ENCODE measurements around the gene DRD2. TPM values are rescaled to one million over a fixed set of nuclear protein-coding genes. Genes with fewer than 3 reads are reported as not detected.

Gene DRD2
- total RNA-seq, 1 experiment from 2014 or later: 0.28 TPM

- no peaks in the 10 kb centered on the region for H3K4me1 Mint-ChIP-seq (ENCODE audit: insufficient read depth, unreplicated experiment)
- BruUV-seq (replicated peaks): no TSS peak
- no peaks in the 10 kb centered on the region for H3K36me3 Mint-ChIP-seq (ENCODE audit: insufficient read depth, unreplicated experiment)
- no peaks in the 10 kb centered on the region for H3K27me3 Mint-ChIP-seq (ENCODE audit: insufficient read depth, unreplicated experiment)
- H3K27ac Mint-ChIP-seq (ENCODE audit: low read depth, unreplicated experiment): no peak overlapping the region
- H3K4me3 Mint-ChIP-seq (ENCODE audit: unreplicated experiment): no peak overlapping the region
- TF ChIP-seq CTCF (IDR thresholded peaks at IDR 0.05; ENCODE audit: unreplicated experiment): no peak
- ChIA-PET CTCF (interaction anchor here (1.3 kb wide), 1 partner anchor 113 kb away, joined by 3 read pairs; no protein-coding TSS in a partner anchor), POLR2A (no interaction called here)
- DNase-seq (ENCODE audit: unreplicated experiment): no peak
- H3K9me3 Mint-ChIP-seq (ENCODE audit: unreplicated experiment): no peaks in the 10 kb centered on the region
- intact Hi-C loops (cut with micrococcal nuclease): no loop called here
These were observed 55.7 kb downstream of the DRD2 start for GRCh38 chr11:113419454-113420003.

GRCh38 chr11:113417428-113417827 lies 57.8 kb downstream of the DRD2 start:
- intact Hi-C loops (cut with micrococcal nuclease): no loop called here
- Mint-ChIP-seq H3K9me3 (ENCODE audit: unreplicated experiment) (no peaks in the 10 kb centered on the region), H3K36me3 (ENCODE audit: insufficient read depth, unreplicated experiment) (no peaks in the 10 kb centered on the region), H3K27me3 (ENCODE audit: insufficient read depth, unreplicated experiment) (no peaks in the 10 kb centered on the region), H3K4me3 (ENCODE audit: unreplicated experiment) (no peak overlapping the region), H3K27ac (ENCODE audit: low read depth, unreplicated experiment) (no peak overlapping the region), H3K4me1 (ENCODE audit: insufficient read depth, unreplicated experiment) (no peaks in the 10 kb centered on the region)
- CTCF ChIA-PET: no interaction called here
- no peak for DNase-seq (ENCODE audit: unreplicated experiment)
- no TSS peak for BruUV-seq (replicated peaks)
- TF ChIP-seq CTCF (IDR thresholded peaks at IDR 0.05; ENCODE audit: unreplicated experiment): no peak
- POLR2A ChIA-PET: no interaction called here

- DNase-seq (ENCODE audit: unreplicated experiment): no peak
- BruUV-seq (replicated peaks): no TSS peak
- Mint-ChIP-seq H3K36me3 (ENCODE audit: insufficient read depth, unreplicated experiment) (peaks cover 3% of the 10 kb centered on the region), H3K4me1 (ENCODE audit: insufficient read depth, unreplicated experiment) (no peaks in the 10 kb centered on the region), H3K27ac (ENCODE audit: low read depth, unreplicated experiment) (no peak overlapping the region), H3K9me3 (ENCODE audit: unreplicated experiment) (no peaks in the 10 kb centered on the region), H3K4me3 (ENCODE audit: unreplicated experiment) (no peak overlapping the region), H3K27me3 (ENCODE audit: insufficient read depth, unreplicated experiment) (no peaks in the 10 kb centered on the region)
- ChIA-PET CTCF (no interaction called here), POLR2A (no interaction called here)
- intact Hi-C loops (cut with micrococcal nuclease): no loop called here
- TF ChIP-seq CTCF (IDR thresholded peaks at IDR 0.05; ENCODE audit: unreplicated experiment): no peak
These were observed 59.9 kb downstream of the DRD2 start for GRCh38 chr11:113415343-113415742.

- Mint-ChIP-seq H3K27me3 (ENCODE audit: insufficient read depth, unreplicated experiment) (no peaks in the 10 kb centered on the region), H3K4me1 (ENCODE audit: insufficient read depth, unreplicated experiment) (no peaks in the 10 kb centered on the region), H3K36me3 (ENCODE audit: insufficient read depth, unreplicated experiment) (peaks cover 5% of the 10 kb centered on the region), H3K27ac (ENCODE audit: low read depth, unreplicated experiment) (no peak overlapping the region), H3K9me3 (ENCODE audit: unreplicated experiment) (no peaks in the 10 kb centered on the region), H3K4me3 (ENCODE audit: unreplicated experiment) (no peak overlapping the region)
- no peak for TF ChIP-seq CTCF (IDR thresholded peaks at IDR 0.05; ENCODE audit: unreplicated experiment)
- no TSS peak for BruUV-seq (replicated peaks)
- intact Hi-C loops (cut with micrococcal nuclease): no loop called here
- POLR2A ChIA-PET: no interaction called here
- no peak for DNase-seq (ENCODE audit: unreplicated experiment)
- CTCF ChIA-PET: interaction anchor here (0.7 to 0.8 kb wide), 2 partner anchors 9 to 29 kb away, joined by 3 to 5 read pairs; no protein-coding TSS in a partner anchor
These were observed 62.5 kb downstream of the DRD2 start for GRCh38 chr11:113412675-113413074.
